ENCODE measurements around the gene SERPINF2.
"Not testable (repeated sequence)": the region's sequence is repeated elsewhere in the genome, so short reads cannot be mapped to it uniquely, and the experiment has no call there.

The SERPINF2 gene

GRCh38 chr17:1792495-1793446 is 50.1 kb downstream of the SERPINF2 start:
- no peak overlapping the region for H3K4me2 ChIP-seq
- no peaks in the 10 kb centered on the region for H3K36me3 ChIP-seq (ENCODE audit: insufficient read depth)
- no peak overlapping the region for H3K27ac ChIP-seq

DNA sequence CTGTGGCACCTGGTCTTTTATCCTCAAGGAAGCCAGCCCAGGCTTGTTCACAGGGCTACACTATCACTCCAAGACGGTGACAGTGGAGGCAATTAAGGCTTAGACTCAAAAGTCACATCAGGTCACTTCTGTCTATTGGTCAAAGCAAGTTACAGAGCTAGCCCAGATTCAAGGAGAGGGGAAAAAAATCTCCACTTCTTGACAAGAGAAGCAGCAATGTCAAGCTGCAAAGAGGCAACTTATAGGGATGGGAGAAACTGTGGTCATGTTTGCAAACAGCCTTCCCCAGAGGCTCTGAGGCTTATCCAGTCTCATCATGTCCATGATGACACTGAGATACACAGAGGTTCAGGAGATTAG is 50.8 kb downstream of the SERPINF2 start:
- no peaks in the 10 kb centered on the region for H3K27me3 ChIP-seq (ENCODE audit: insufficient read depth, low read depth)
- H3K4me1 ChIP-seq (ENCODE audit: low read depth, poor library complexity, severe bottlenecking): no peaks in the 10 kb centered on the region
- no peaks in the 10 kb centered on the region for H3K36me3 ChIP-seq (ENCODE audit: insufficient read depth)
- H3K9ac ChIP-seq: no peak overlapping the region
- no peak overlapping the region for H3K4me2 ChIP-seq
- no peak overlapping the region for H3K4me3 ChIP-seq (IDR thresholded peaks at IDR 0.05; ENCODE audit: insufficient read depth, low read depth, low read length)
- H2AFZ ChIP-seq (ENCODE audit: low read depth): no peak overlapping the region
- H4K20me1 ChIP-seq (ENCODE audit: insufficient read depth): no peaks in the 10 kb centered on the region
- H3K27ac ChIP-seq: no peak overlapping the region
- H3K79me2 ChIP-seq (ENCODE audit: insufficient read depth, low read depth): no peaks in the 10 kb centered on the region
- TF ChIP-seq, protein P1, sequence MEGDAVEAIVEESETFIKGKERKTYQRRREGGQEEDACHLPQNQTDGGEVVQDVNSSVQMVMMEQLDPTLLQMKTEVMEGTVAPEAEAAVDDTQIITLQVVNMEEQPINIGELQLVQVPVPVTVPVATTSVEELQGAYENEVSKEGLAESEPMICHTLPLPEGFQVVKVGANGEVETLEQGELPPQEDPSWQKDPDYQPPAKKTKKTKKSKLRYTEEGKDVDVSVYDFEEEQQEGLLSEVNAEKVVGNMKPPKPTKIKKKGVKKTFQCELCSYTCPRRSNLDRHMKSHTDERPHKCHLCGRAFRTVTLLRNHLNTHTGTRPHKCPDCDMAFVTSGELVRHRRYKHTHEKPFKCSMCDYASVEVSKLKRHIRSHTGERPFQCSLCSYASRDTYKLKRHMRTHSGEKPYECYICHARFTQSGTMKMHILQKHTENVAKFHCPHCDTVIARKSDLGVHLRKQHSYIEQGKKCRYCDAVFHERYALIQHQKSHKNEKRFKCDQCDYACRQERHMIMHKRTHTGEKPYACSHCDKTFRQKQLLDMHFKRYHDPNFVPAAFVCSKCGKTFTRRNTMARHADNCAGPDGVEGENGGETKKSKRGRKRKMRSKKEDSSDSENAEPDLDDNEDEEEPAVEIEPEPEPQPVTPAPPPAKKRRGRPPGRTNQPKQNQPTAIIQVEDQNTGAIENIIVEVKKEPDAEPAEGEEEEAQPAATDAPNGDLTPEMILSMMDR (conservative IDR thresholded peaks at IDR 0.05; ENCODE audit: low read depth, low read length): no peak

More at GRCh38 chr17:1792495-1793446, 50.1 kb downstream of the SERPINF2 start:
- H4K20me1 ChIP-seq (ENCODE audit: insufficient read depth): no peaks in the 10 kb centered on the region
- H2AFZ ChIP-seq (ENCODE audit: low read depth): no peak overlapping the region
- no peak overlapping the region for H3K9ac ChIP-seq
- H3K27me3 ChIP-seq (ENCODE audit: insufficient read depth, low read depth): no peaks in the 10 kb centered on the region
- no peaks in the 10 kb centered on the region for H3K79me2 ChIP-seq (ENCODE audit: insufficient read depth, low read depth)
- TF ChIP-seq, protein P1 (conservative IDR thresholded peaks at IDR 0.05; ENCODE audit: low read depth, low read length): no peak
- no peaks in the 10 kb centered on the region for H3K4me1 ChIP-seq (ENCODE audit: low read depth, poor library complexity, severe bottlenecking)
- no peak overlapping the region for H3K4me3 ChIP-seq (IDR thresholded peaks at IDR 0.05; ENCODE audit: insufficient read depth, low read depth, low read length)

GRCh38 chr17:1796800-1797199 is 54.1 kb downstream of the SERPINF2 start:
- Histone ChIP-seq H2AFZ (ENCODE audit: low read depth) (no peak overlapping the region), H3K4me1 (ENCODE audit: low read depth, poor library complexity, severe bottlenecking) (no peaks in the 10 kb centered on the region), H3K4me2 (no peak overlapping the region), H4K20me1 (ENCODE audit: insufficient read depth) (no peaks in the 10 kb centered on the region), H3K4me3 (IDR thresholded peaks at IDR 0.05; ENCODE audit: insufficient read depth, low read depth, low read length) (no peak overlapping the region), H3K9ac (no peak overlapping the region), H3K27ac (no peak overlapping the region), H3K36me3 (ENCODE audit: insufficient read depth) (no peaks in the 10 kb centered on the region), H3K79me2 (ENCODE audit: insufficient read depth, low read depth) (no peaks in the 10 kb centered on the region), H3K27me3 (ENCODE audit: insufficient read depth, low read depth) (no peaks in the 10 kb centered on the region)
- TF ChIP-seq, protein P1 (conservative IDR thresholded peaks at IDR 0.05; ENCODE audit: low read depth, low read length): no peak

DNA sequence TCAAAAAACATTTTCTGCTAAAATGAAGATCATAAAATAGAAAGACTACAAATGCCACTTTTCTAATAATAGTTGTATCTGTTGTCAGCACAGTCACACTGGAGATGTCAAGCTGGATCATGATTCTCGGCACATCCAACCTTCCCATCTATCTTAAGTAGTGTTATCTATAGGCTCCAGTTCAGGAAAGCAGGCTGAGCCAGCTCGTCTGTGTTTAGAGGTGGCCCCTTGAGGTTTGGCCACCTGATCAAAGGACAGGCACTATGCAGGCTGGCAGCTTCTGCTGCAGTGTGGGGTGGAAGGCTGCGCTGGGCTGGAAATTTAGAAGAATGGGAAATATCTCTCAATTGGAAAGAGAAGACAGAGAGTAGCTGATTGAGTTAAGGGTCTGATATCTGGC is 54.7 kb downstream of the SERPINF2 start:
- H3K4me1 ChIP-seq (ENCODE audit: low read depth, poor library complexity, severe bottlenecking): no peaks in the 10 kb centered on the region
- H3K79me2 ChIP-seq (ENCODE audit: insufficient read depth, low read depth): no peaks in the 10 kb centered on the region
- no peaks in the 10 kb centered on the region for H3K27me3 ChIP-seq (ENCODE audit: insufficient read depth, low read depth)
- no peak overlapping the region for H2AFZ ChIP-seq (ENCODE audit: low read depth)
- TF ChIP-seq, protein P1 (conservative IDR thresholded peaks at IDR 0.05; ENCODE audit: low read depth, low read length): no peak
- no peak overlapping the region for H3K27ac ChIP-seq
- H3K4me2 ChIP-seq: no peak overlapping the region
- no peak overlapping the region for H3K9ac ChIP-seq
- H4K20me1 ChIP-seq (ENCODE audit: insufficient read depth): no peaks in the 10 kb centered on the region
- H3K4me3 ChIP-seq (IDR thresholded peaks at IDR 0.05; ENCODE audit: insufficient read depth, low read depth, low read length): no peak overlapping the region
- no peaks in the 10 kb centered on the region for H3K36me3 ChIP-seq (ENCODE audit: insufficient read depth)

- not testable (repeated sequence) for H4K20me1 ChIP-seq (ENCODE audit: insufficient read depth); H3K79me2 ChIP-seq (ENCODE audit: insufficient read depth, low read depth); H2AFZ ChIP-seq (ENCODE audit: low read depth); H3K27ac ChIP-seq; H3K9ac ChIP-seq; H3K36me3 ChIP-seq (ENCODE audit: insufficient read depth); H3K4me2 ChIP-seq; H3K4me3 ChIP-seq (IDR thresholded peaks at IDR 0.05; ENCODE audit: insufficient read depth, low read depth, low read length); H3K4me1 ChIP-seq (ENCODE audit: low read depth, poor library complexity, severe bottlenecking); H3K27me3 ChIP-seq (ENCODE audit: insufficient read depth, low read depth)
These were observed 55.2 kb downstream of the SERPINF2 start for GRCh38 chr17:1797846-1798245.
